ENCODE results near the gene CCSER1.

The CCSER1 gene

DNA sequence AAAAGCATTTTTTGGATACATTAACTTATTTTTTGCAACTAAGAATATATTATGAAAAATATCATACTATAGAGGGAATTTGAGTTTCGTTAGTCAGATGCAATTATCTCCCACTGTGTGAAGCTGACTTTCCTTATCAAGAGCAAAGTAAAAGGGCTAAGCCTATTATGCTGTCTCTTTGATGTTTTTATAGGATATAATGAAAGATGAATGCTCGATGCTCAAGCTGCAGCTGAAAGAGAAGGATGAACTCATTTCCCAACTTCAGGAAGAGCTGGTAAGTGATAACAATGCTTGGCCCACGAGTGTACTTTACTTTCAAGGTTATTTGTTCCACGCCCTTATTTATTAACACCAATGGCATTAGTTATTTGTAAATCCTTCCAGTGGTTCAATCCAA lies 688.4 kb downstream of the CCSER1 start:
- Histone ChIP-seq H3K79me2 (ENCODE audit: insufficient read depth, low read length) (no peaks in the 10 kb centered on the region), H3K4me2 (ENCODE audit: low read depth, low read length, poor library complexity, severe bottlenecking) (no peak overlapping the region), H3K9me3 (ENCODE audit: insufficient read depth, low read length) (no peaks in the 10 kb centered on the region), H3K27me3 (ENCODE audit: low read length) (no peaks in the 10 kb centered on the region), H3F3A (ENCODE audit: insufficient read depth) (no peaks in the 10 kb centered on the region), H3K27ac (ENCODE audit: low read depth, low read length) (no peak overlapping the region), H4K20me1 (ENCODE audit: low read depth, low read length) (no peaks in the 10 kb centered on the region), H3K9me2 (replicated peaks; ENCODE audit: insufficient read depth, low read length) (no peaks in the 10 kb centered on the region), H2AFZ (ENCODE audit: low read depth, low read length, severe bottlenecking) (no peak overlapping the region), H3K9ac (ENCODE audit: low read length) (no peak overlapping the region), H3K36me3 (ENCODE audit: low read length) (no peaks in the 10 kb centered on the region), H3K4me3 (ENCODE audit: insufficient read depth, low read length, poor library complexity, severe bottlenecking) (no peak overlapping the region)
- no peak for TF ChIP-seq EZH2phosphoT487 (conservative IDR thresholded peaks at IDR 0.05; ENCODE audit: low read length)
- TF ChIP-seq, protein P1, sequence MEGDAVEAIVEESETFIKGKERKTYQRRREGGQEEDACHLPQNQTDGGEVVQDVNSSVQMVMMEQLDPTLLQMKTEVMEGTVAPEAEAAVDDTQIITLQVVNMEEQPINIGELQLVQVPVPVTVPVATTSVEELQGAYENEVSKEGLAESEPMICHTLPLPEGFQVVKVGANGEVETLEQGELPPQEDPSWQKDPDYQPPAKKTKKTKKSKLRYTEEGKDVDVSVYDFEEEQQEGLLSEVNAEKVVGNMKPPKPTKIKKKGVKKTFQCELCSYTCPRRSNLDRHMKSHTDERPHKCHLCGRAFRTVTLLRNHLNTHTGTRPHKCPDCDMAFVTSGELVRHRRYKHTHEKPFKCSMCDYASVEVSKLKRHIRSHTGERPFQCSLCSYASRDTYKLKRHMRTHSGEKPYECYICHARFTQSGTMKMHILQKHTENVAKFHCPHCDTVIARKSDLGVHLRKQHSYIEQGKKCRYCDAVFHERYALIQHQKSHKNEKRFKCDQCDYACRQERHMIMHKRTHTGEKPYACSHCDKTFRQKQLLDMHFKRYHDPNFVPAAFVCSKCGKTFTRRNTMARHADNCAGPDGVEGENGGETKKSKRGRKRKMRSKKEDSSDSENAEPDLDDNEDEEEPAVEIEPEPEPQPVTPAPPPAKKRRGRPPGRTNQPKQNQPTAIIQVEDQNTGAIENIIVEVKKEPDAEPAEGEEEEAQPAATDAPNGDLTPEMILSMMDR (IDR thresholded peaks at IDR 0.05; ENCODE audit: insufficient read depth, low read length, poor library complexity, severe bottlenecking) = no peak

DNA sequence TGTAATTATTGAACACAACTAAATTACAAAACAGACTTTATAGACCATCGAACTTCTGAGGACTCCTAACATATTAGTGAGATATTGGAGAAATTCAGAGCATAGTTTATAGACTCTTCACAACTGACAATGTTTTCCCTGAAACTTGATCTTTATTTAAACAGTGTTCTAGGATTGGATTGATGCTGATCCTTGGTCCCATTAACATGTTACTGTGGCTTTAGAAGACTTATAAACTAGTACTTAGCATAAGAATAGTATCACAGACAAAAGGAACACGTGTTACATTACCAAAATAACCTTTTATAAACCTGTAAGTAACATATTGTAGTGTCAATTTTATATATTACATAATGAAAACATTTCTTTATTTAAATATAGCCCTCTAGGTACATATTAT lies 689.6 kb downstream of the CCSER1 start:
- no peaks in the 10 kb centered on the region for H3F3A ChIP-seq (ENCODE audit: insufficient read depth)
- no peaks in the 10 kb centered on the region for H3K79me2 ChIP-seq (ENCODE audit: insufficient read depth, low read length)
- no peaks in the 10 kb centered on the region for H4K20me1 ChIP-seq (ENCODE audit: low read depth, low read length)
- H3K36me3 ChIP-seq (ENCODE audit: low read length) = no peaks in the 10 kb centered on the region
- no peak overlapping the region for H2AFZ ChIP-seq (ENCODE audit: low read depth, low read length, severe bottlenecking)
- H3K4me2 ChIP-seq (ENCODE audit: low read depth, low read length, poor library complexity, severe bottlenecking) = no peak overlapping the region
- no peaks in the 10 kb centered on the region for H3K27me3 ChIP-seq (ENCODE audit: low read length)
- no peaks in the 10 kb centered on the region for H3K9me2 ChIP-seq (replicated peaks; ENCODE audit: insufficient read depth, low read length)
- H3K4me3 ChIP-seq (ENCODE audit: insufficient read depth, low read length, poor library complexity, severe bottlenecking) = no peak overlapping the region
- H3K9me3 ChIP-seq (ENCODE audit: insufficient read depth, low read length) = no peaks in the 10 kb centered on the region
- no peak overlapping the region for H3K27ac ChIP-seq (ENCODE audit: low read depth, low read length)
- no peak for TF ChIP-seq EZH2phosphoT487 (conservative IDR thresholded peaks at IDR 0.05; ENCODE audit: low read length)
- TF ChIP-seq, protein P1 (IDR thresholded peaks at IDR 0.05; ENCODE audit: insufficient read depth, low read length, poor library complexity, severe bottlenecking) = no peak
- no peak overlapping the region for H3K9ac ChIP-seq (ENCODE audit: low read length)

DNA sequence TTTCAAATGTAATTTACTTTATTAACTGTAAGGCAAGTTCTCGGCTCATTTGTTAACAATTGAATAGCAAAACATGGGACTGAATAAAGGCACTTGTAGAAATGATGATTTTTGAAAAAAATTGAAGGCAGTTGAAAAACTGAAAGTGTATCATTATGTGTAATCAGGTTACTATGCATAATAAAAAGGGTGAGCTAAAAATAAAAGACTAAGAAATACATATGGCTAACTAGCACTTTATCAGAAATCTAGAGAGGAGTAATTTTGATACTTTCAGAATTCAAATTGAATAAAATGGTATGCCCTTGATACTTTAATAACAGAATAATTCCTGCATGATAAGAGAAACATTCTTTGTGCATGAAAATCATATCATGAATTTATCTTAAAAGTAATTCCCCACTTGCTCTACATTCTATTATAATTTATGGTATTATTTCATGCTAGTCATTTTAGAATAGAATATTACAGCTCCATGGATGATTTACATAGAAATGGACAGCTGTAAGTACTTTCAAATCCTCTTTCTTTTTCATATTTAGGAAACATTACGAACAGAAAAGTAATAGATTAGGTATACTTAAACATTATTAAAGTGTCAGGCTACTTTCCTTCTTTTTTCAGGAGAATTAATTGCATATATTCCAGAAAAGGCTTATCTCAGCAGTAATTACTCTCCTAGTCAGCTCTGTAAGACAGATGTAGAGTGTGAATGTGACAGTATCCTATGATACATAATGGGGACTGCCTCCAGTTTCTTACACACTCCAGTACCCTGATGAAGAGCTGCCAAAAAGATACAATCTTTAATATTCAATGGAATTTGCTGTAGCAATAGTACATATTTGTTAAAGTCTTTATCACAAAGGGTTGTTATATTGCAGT lies 697.3 kb downstream of the CCSER1 start:
- Histone ChIP-seq H3K9me3 (ENCODE audit: insufficient read depth, low read length) (no peaks in the 10 kb centered on the region), H3K9me2 (replicated peaks; ENCODE audit: insufficient read depth, low read length) (no peaks in the 10 kb centered on the region), H3K27ac (ENCODE audit: low read depth, low read length) (no peak overlapping the region), H2AFZ (ENCODE audit: low read depth, low read length, severe bottlenecking) (no peak overlapping the region), H3K4me3 (ENCODE audit: insufficient read depth, low read length, poor library complexity, severe bottlenecking) (no peak overlapping the region), H4K20me1 (ENCODE audit: low read depth, low read length) (no peaks in the 10 kb centered on the region), H3K4me2 (ENCODE audit: low read depth, low read length, poor library complexity, severe bottlenecking) (no peak overlapping the region), H3K36me3 (ENCODE audit: low read length) (no peaks in the 10 kb centered on the region), H3K9ac (ENCODE audit: low read length) (no peak overlapping the region), H3K79me2 (ENCODE audit: insufficient read depth, low read length) (no peaks in the 10 kb centered on the region), H3F3A (ENCODE audit: insufficient read depth) (no peaks in the 10 kb centered on the region), H3K27me3 (ENCODE audit: low read length) (no peaks in the 10 kb centered on the region)
- TF ChIP-seq, protein P1 (IDR thresholded peaks at IDR 0.05; ENCODE audit: insufficient read depth, low read length, poor library complexity, severe bottlenecking) = no peak
- TF ChIP-seq EZH2phosphoT487 (conservative IDR thresholded peaks at IDR 0.05; ENCODE audit: low read length) = no peak

Data from SU-DHL-6 (cell line).